GM20000 (cell line): ENCODE data around the gene HSD11B1L.

Experiments
- DNase-seq: peaks from one replicate; pipeline ENCODE4 v3.0.0; 2012; ENCODE audit warnings: low spot score
- CTCF ChIP-seq: IDR thresholded peaks from 2 replicates; pipeline ENCODE4 v1.5.1; 2012; ENCODE audit warnings: mild to moderate bottlenecking, control low read depth; ENCODE audit errors: extremely low read depth, missing control alignments

Gene HSD11B1L

GRCh38 chr19:5680437-5681368, at the start of gene HSD11B1L, which contains the start of gene MICOS13:
Gene HSD11B1L (plus strand): TSS chr19:5681027. CDS start chr19:5684833, 3,806 bp downstream.
Gene MICOS13 (minus strand): TSS chr19:5680516. CDS start chr19:5680486, 30 bp downstream.
- TF ChIP-seq CTCF: no peak
- DNase-seq: peak; percentile 95

GRCh38 chr19:5631567-5632240, 49.1 kb upstream of the HSD11B1L start:
- no peak for DNase-seq
- TF ChIP-seq CTCF: no peak

GRCh38 chr19:5632241-5632612, 48.6 kb upstream of the HSD11B1L start:
- DNase-seq: no peak
- no peak for TF ChIP-seq CTCF

- TF ChIP-seq CTCF: no peak
- no peak for DNase-seq
These were observed 48.2 kb upstream of the HSD11B1L start for GRCh38 chr19:5632657-5633056.

GRCh38 chr19:5635427-5635826, 45.4 kb upstream of the HSD11B1L start:
- DNase-seq: no peak
- no peak for TF ChIP-seq CTCF

- DNase-seq: no peak
- TF ChIP-seq CTCF: no peak
These were observed 42.9 kb upstream of the HSD11B1L start for GRCh38 chr19:5637971-5638370.

- no peak for TF ChIP-seq CTCF
- DNase-seq: no peak
These were observed 39.7 kb upstream of the HSD11B1L start for GRCh38 chr19:5641171-5641570.
